GM20431 (cell line): ENCODE measurements around the gene WAS.
"Not testable (repeated sequence)": the region's sequence is repeated elsewhere in the genome, so short reads cannot be mapped to it uniquely, and the experiment has no call there.

ENCODE experiments used
- in situ Hi-C: fragments of 300-500 bp; cut with MseI, MboI; formaldehyde crosslinking; loops from one replicate; pipeline ENCODE4 v1.15.0; 2020; ENCODE audit warnings: low sequenced_read_pairs; ENCODE audit not compliant: unreplicated experiment

Gene WAS

GRCh38 chrX:48683411-48683982 lies at the start of gene WAS:
Gene WAS (plus strand): TSS chrX:48683799. CDS start chrX:48683854, 55 bp downstream.
- in situ Hi-C loops = no loop called here

- in situ Hi-C loops = no loop called here
Measured at GRCh38 chrX:48636301-48636700, 47.3 kb upstream of the WAS start.

GRCh38 chrX:48636776-48637175 lies 46.8 kb upstream of the WAS start:
- in situ Hi-C loops = no loop called here

- in situ Hi-C loops = no loop called here
Measured at GRCh38 chrX:48645669-48646068, 37.9 kb upstream of the WAS start.

GRCh38 chrX:48648336-48648751 lies 35.3 kb upstream of the WAS start:
- in situ Hi-C loops = no loop called here

GRCh38 chrX:48649102-48649501 lies 34.5 kb upstream of the WAS start:
- in situ Hi-C loops = no loop called here

GRCh38 chrX:48652055-48652579 lies 31.5 kb upstream of the WAS start:
- in situ Hi-C loops = not testable (repeated sequence)

- in situ Hi-C loops = not testable (repeated sequence)
Measured at GRCh38 chrX:48654746-48655145, 28.9 kb upstream of the WAS start.

- in situ Hi-C loops = not testable (repeated sequence)
Measured at GRCh38 chrX:48659686-48660085, 23.9 kb upstream of the WAS start.

- in situ Hi-C loops = no loop called here
Measured at GRCh38 chrX:48663241-48663640, 20.4 kb upstream of the WAS start.

GRCh38 chrX:48664156-48664555 lies 19.4 kb upstream of the WAS start:
- in situ Hi-C loops = no loop called here

- in situ Hi-C loops = no loop called here
Measured at GRCh38 chrX:48665991-48666390, 17.6 kb upstream of the WAS start.

- in situ Hi-C loops = no loop called here
Measured at GRCh38 chrX:48666649-48667048, 16.9 kb upstream of the WAS start.

- in situ Hi-C loops = no loop called here
Measured at GRCh38 chrX:48667509-48667908, 16.1 kb upstream of the WAS start.

GRCh38 chrX:48668187-48668586 lies 15.4 kb upstream of the WAS start:
- in situ Hi-C loops = not testable (repeated sequence)

- in situ Hi-C loops = no loop called here
Measured at GRCh38 chrX:48676106-48676892, 7.3 kb upstream of the WAS start.

- in situ Hi-C loops = no loop called here
Measured at GRCh38 chrX:48676893-48677270, 6.7 kb upstream of the WAS start.

GRCh38 chrX:48677516-48677915 lies 6.1 kb upstream of the WAS start:
- in situ Hi-C loops = no loop called here

GRCh38 chrX:48680467-48680866 lies 3.1 kb upstream of the WAS start:
- in situ Hi-C loops = not testable (repeated sequence)

- in situ Hi-C loops = not testable (repeated sequence)
Measured at GRCh38 chrX:48680925-48681324, 2.7 kb upstream of the WAS start.

- in situ Hi-C loops = no loop called here
Measured at GRCh38 chrX:48681539-48682183, 1.9 kb upstream of the WAS start.
